Activated CD8-positive, alpha-beta memory T cell treated with anti-CD3 and anti-CD28 coated beads for 48 hours (primary cell): ENCODE data around the gene C12orf57.
A peak's percentile ranks its signal among the peaks of the same experiment; 100 is the strongest.
"Not testable (repeated sequence)": the region's sequence is repeated elsewhere in the genome, so short reads cannot be mapped to it uniquely, and the experiment has no call there.

Experiments
- DNase-seq, 3 experiments: peaks; one replicate each; pipeline ENCODE4 v3.0.0-alpha.2; 2020; ENCODE audit warnings: low read depth in 2 of 3, low spot score in 2 of 3

The C12orf57 gene

GRCh38 chr12:6943722-6944380 is at the start of gene C12orf57, which contains the start of gene RNU7-1:
Gene C12orf57, plus strand, starts transcription at chr12:6944022. Its CDS starts 100 bp downstream, at chr12:6944122.
Gene RNU7-1, plus strand, starts transcription at chr12:6943816.
- peak in 1 of 3 experiments; percentile 70 for DNase-seq

- no peak for DNase-seq
Observed at GRCh38 chr12:6894321-6894720, 49.5 kb upstream of the C12orf57 start.

GRCh38 chr12:6896846-6897435 is 46.9 kb upstream of the C12orf57 start:
- no peak for DNase-seq

- DNase-seq, result no peak
Observed at GRCh38 chr12:6899427-6899826, 44.4 kb upstream of the C12orf57 start.

- DNase-seq, result no peak
Observed at GRCh38 chr12:6899837-6900519, 43.8 kb upstream of the C12orf57 start.

GRCh38 chr12:6902448-6902847 is 41.4 kb upstream of the C12orf57 start:
- no peak for DNase-seq

GRCh38 chr12:6903722-6904121 is 40.1 kb upstream of the C12orf57 start:
- DNase-seq, result no peak

- DNase-seq, result peak; percentile 92 to 94 (median 93)
Observed at GRCh38 chr12:6904280-6905276, 39.2 kb upstream of the C12orf57 start, which contains the start of gene LRRC23. Gene LRRC23, plus strand, starts transcription at chr12:6904822. Its CDS starts 812 bp downstream, at chr12:6905634.

GRCh38 chr12:6905414-6906040 is 38.3 kb upstream of the C12orf57 start:
- DNase-seq, result no peak

- DNase-seq, result not testable (repeated sequence)
Observed at GRCh38 chr12:6908141-6908540, 35.7 kb upstream of the C12orf57 start.

- no peak for DNase-seq
Observed at GRCh38 chr12:6909421-6910145, 34.2 kb upstream of the C12orf57 start.

- no peak for DNase-seq
Observed at GRCh38 chr12:6912164-6912935, 31.5 kb upstream of the C12orf57 start.

- peak in 2 of 3 experiments; percentile 59 to 63 for DNase-seq
Observed at GRCh38 chr12:6914246-6914946, 29.4 kb upstream of the C12orf57 start, which contains the start of gene ENO2. Gene ENO2, plus strand, starts transcription at chr12:6914580. Its CDS starts 1,253 bp downstream, at chr12:6915833.

GRCh38 chr12:6914947-6915788 is 28.7 kb upstream of the C12orf57 start:
- no peak for DNase-seq

- DNase-seq, result no peak
Observed at GRCh38 chr12:6915789-6916285, 28.0 kb upstream of the C12orf57 start.

GRCh38 chr12:6916426-6917200 is 27.2 kb upstream of the C12orf57 start:
- no peak for DNase-seq
